ENCODE results near the gene CENPB. TPM values are rescaled to one million over a fixed set of nuclear protein-coding genes. Genes with fewer than 3 reads are reported as not detected.

Gene CENPB
- total and polyA plus RNA-seq, 10 of the 15 experiments (the other 5 are each of a cell fraction or from before 2014, with no cell fraction given): 0.16 to 71.2 (median 14.0) TPM

DNA sequence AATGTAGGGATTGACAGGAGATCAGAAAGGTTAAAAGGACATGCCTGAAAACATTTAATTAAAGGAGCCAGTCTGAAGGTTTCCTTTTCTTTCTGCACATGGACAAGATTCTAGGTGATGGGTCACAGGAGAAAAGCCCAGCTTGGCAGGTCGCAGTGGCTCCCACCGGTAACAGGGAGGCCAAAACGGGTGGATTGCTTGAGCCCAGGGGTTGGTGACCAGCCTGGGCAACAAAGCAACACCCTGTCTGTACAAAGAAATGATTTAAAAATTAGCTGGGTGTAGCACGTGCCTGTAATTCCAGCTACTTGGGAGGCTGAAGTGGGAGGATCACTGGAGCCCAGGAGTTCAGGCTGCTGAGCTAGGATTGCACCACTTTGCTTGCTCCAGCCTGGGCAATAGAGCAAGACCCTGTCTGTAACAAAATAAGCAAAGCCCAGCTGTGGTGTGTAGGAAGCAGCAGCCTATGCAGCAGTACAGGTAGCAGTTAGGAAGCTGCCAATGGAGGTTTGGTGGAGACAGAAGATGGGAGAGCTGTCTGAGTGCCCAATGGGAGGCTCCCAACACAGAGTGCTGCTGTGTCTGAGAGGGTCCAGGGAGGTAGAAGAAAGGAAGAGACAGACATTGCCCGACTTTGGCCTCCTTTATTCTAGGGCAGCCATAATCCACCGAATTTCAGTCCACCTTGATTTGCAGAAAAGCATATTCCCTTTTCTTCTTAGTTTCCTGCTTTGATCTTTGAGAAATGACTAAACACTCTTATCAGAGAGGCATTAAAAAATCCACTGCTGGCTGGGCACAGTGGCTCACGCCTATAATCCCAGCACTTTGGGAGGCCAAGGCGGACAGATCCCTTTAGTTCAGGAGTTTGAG is 26.7 kb upstream of the CENPB start:
- 54% methylated on average over 8 of the region's 8 CpGs for WGBS (ENCODE audit: insufficient coverage, insufficient replicate concordance, low lambda C conversion rate, missing lambda C conversion rate)
- Histone ChIP-seq H3K4me1 (ENCODE audit: control insufficient read depth, insufficient read depth, low read length) (peaks cover 9% of the 10 kb centered on the region), H3K9me3 (replicated peaks; ENCODE audit: control insufficient read depth, insufficient read depth, low read length) (no peaks in the 10 kb centered on the region), H3K4me3 (no peak overlapping the region), H3K27ac (ENCODE audit: control insufficient read depth, insufficient read depth) (no peak overlapping the region), H3K4me2 (ENCODE audit: control insufficient read depth, insufficient read depth) (no peak overlapping the region), H2AFZ (ENCODE audit: control insufficient read depth, low read depth, low read length) (no peak overlapping the region), H3K9ac (ENCODE audit: control insufficient read depth, insufficient read depth, low read length) (no peak overlapping the region), H3K36me3 (ENCODE audit: control insufficient read depth in 2 of 2, insufficient read depth in 2 of 2, low read length in 1 of 2) (no peaks in the 10 kb centered on the region), H4K20me1 (ENCODE audit: control insufficient read depth, insufficient read depth) (no peaks in the 10 kb centered on the region), H3K27me3 (replicated peaks in 1 of 2; ENCODE audit: control insufficient read depth in 2 of 2, insufficient read depth in 2 of 2, low read length in 1 of 2) (no peaks in the 10 kb centered on the region), H3K79me2 (ENCODE audit: control insufficient read depth, insufficient read depth, low read length) (no peaks in the 10 kb centered on the region)
- ChIA-PET SMC1A (ENCODE audit: uncharacterized antibody, unreplicated experiment) (interaction anchor here (0.8 to 2.0 kb wide), 4 partner anchors 13 to 259 kb away, joined by 3 to 6 read pairs (median 4); no protein-coding TSS in a partner anchor), POLR2A (interaction anchor here (0.6 to 0.9 kb wide), 2 partner anchors 12 to 15 kb away, joined by 4 to 6 read pairs; no protein-coding TSS in a partner anchor), RAD21 (ENCODE audit: unreplicated experiment) (interaction anchor here (1.0 to 1.2 kb wide), 2 partner anchors 14 to 25 kb away, joined by 4 to 5 read pairs; no protein-coding TSS in a partner anchor), CTCF (interaction anchor here (0.6 to 2.1 kb wide), 4 partner anchors 26 to 97 kb away, joined by 3 to 7 read pairs (median 3); partner anchors contain the start of gene ADISSP)
- no TSS peak for BruUV-seq (replicated peaks)
- ATAC-seq (no peak; the same call in 2 of the 3 replicates), FAIRE-seq (no peak), DNase-seq (ENCODE audit: low read depth, low spot score) (no peak)
- no peak for TF ChIP-seq ZZZ3 (IDR thresholded peaks at IDR 0.05; ENCODE audit: control insufficient read depth, insufficient read length, low read depth)
- in situ Hi-C loops (cut with MboI): no loop called here
- intact Hi-C loops (cut with micrococcal nuclease; ENCODE audit: unreplicated experiment): no loop called here

GRCh38 chr20:3812259-3812681 is 25.7 kb upstream of the CENPB start:
- no peak overlapping the region for H3K9ac ChIP-seq (ENCODE audit: control insufficient read depth, insufficient read depth, low read length)
- WGBS (ENCODE audit: insufficient coverage, insufficient replicate concordance, low lambda C conversion rate, missing lambda C conversion rate): 92% methylated on average over 1 of the region's 9 CpGs
- H2AFZ ChIP-seq (ENCODE audit: control insufficient read depth, low read depth, low read length): no peak overlapping the region; the same call in 1 of the 2 replicates
- no peaks in the 10 kb centered on the region for H4K20me1 ChIP-seq (ENCODE audit: control insufficient read depth, insufficient read depth)
- H3K36me3 ChIP-seq (ENCODE audit: control insufficient read depth in 2 of 2, insufficient read depth in 2 of 2, low read length in 1 of 2): no peaks in the 10 kb centered on the region
- in situ Hi-C loops (cut with MboI) (no loop called here), intact Hi-C loops (cut with micrococcal nuclease; ENCODE audit: unreplicated experiment) (no loop called here)
- ChIA-PET CTCF (interaction anchor here (1.0 kb wide), 1 partner anchor 43 kb away, joined by 3 read pairs; no protein-coding TSS in a partner anchor), SMC1A (ENCODE audit: uncharacterized antibody, unreplicated experiment) (interaction anchor here (2.0 kb wide), 1 partner anchor 260 kb away, joined by 4 read pairs; no protein-coding TSS in a partner anchor), RAD21 (ENCODE audit: unreplicated experiment) (interaction anchor here (0.6 kb wide), 1 partner anchor 12 kb away, joined by 3 read pairs; no protein-coding TSS in a partner anchor), POLR2A (interaction anchor here (0.6 to 0.9 kb wide), 2 partner anchors 11 to 14 kb away, joined by 4 to 6 read pairs; no protein-coding TSS in a partner anchor)
- FAIRE-seq (no peak), DNase-seq (ENCODE audit: low read depth, low spot score) (no peak), ATAC-seq (no peak)
- no TSS peak for BruUV-seq (replicated peaks)
- no peaks in the 10 kb centered on the region for H3K9me3 ChIP-seq (replicated peaks; ENCODE audit: control insufficient read depth, insufficient read depth, low read length)
- no peak overlapping the region for H3K4me3 ChIP-seq
- peaks cover 9% of the 10 kb centered on the region for H3K4me1 ChIP-seq (ENCODE audit: control insufficient read depth, insufficient read depth, low read length)
- H3K27ac ChIP-seq (ENCODE audit: control insufficient read depth, insufficient read depth): no peak overlapping the region
- no peaks in the 10 kb centered on the region for H3K27me3 ChIP-seq (replicated peaks in 1 of 2; ENCODE audit: control insufficient read depth in 2 of 2, insufficient read depth in 2 of 2, low read length in 1 of 2)
- H3K4me2 ChIP-seq (ENCODE audit: control insufficient read depth, insufficient read depth): no peak overlapping the region
- TF ChIP-seq POLR2A (IDR thresholded peaks at IDR 0.05; ENCODE audit: low read depth, low read length) (no peak), RFX5 (IDR thresholded peaks at IDR 0.05; ENCODE audit: low read depth, low read length) (no peak)
- H3K79me2 ChIP-seq (ENCODE audit: control insufficient read depth, insufficient read depth, low read length): no peaks in the 10 kb centered on the region
